Amniotic stem cell (primary cell): ENCODE measurements around the gene ASXL3.

Experiments used
- DNase-seq: peaks from one replicate; lab custom pipeline; 2025; lab: John Stamatoyannopoulos, UW

ASXL3 gene

GRCh38 chr18:33717339-33717738, 139.3 kb downstream of the ASXL3 start:
- DNase-seq: no peak

GRCh38 chr18:33720133-33720532, 142.1 kb downstream of the ASXL3 start:
- DNase-seq: no peak

GRCh38 chr18:33729556-33729955, 151.5 kb downstream of the ASXL3 start:
- no peak for DNase-seq

GRCh38 chr18:33733376-33733775, 155.4 kb downstream of the ASXL3 start:
- DNase-seq: no peak

- no peak for DNase-seq
These were observed 157.4 kb downstream of the ASXL3 start for GRCh38 chr18:33735428-33735827.

- DNase-seq: no peak
These were observed 163.7 kb downstream of the ASXL3 start for GRCh38 chr18:33741760-33742159.

- DNase-seq: no peak
These were observed 166.1 kb downstream of the ASXL3 start for GRCh38 chr18:33744032-33744697.

- no peak for DNase-seq
These were observed 167.3 kb downstream of the ASXL3 start for GRCh38 chr18:33745151-33745795.

- DNase-seq: no peak
These were observed 168.0 kb downstream of the ASXL3 start for GRCh38 chr18:33745871-33746545.

- no peak for DNase-seq
These were observed 171.8 kb downstream of the ASXL3 start for GRCh38 chr18:33749834-33750233.

- no peak for DNase-seq
These were observed 172.3 kb downstream of the ASXL3 start for GRCh38 chr18:33750366-33750765.

- DNase-seq: peak; percentile 3
These were observed 173.7 kb downstream of the ASXL3 start for GRCh38 chr18:33751613-33752221.

- DNase-seq: no peak
These were observed 177.4 kb downstream of the ASXL3 start for GRCh38 chr18:33755391-33755790.

- peak; percentile 47 for DNase-seq
These were observed 178.0 kb downstream of the ASXL3 start for GRCh38 chr18:33755931-33756560.

- no peak for DNase-seq
These were observed 179.0 kb downstream of the ASXL3 start for GRCh38 chr18:33757037-33757436.

- DNase-seq: peak; percentile 1
These were observed 183.3 kb downstream of the ASXL3 start for GRCh38 chr18:33761363-33761762.

GRCh38 chr18:33781429-33781828, 203.4 kb downstream of the ASXL3 start:
- DNase-seq: no peak
